HG02763 (cell line): ENCODE results near the gene SLC22A15.
"Not testable (repeated sequence)": the region's sequence is repeated elsewhere in the genome, so short reads cannot be mapped to it uniquely, and the experiment has no call there.

Experiments
- ATAC-seq: cut with Tn5 transposase; IDR thresholded peaks from one replicate; pipeline ENCODE4 v1.9.1; 2021; ENCODE audit warnings: mild to moderate bottlenecking, moderate library complexity; ENCODE audit not compliant: unreplicated experiment

Gene SLC22A15

GRCh38 chr1:115980998-115981993, 5.0 kb downstream of the SLC22A15 start:
- ATAC-seq = no peak

GRCh38 chr1:115982400-115982799, 6.1 kb downstream of the SLC22A15 start:
- no peak for ATAC-seq

- no peak for ATAC-seq
These were observed 7.3 kb downstream of the SLC22A15 start for GRCh38 chr1:115983584-115983983.

GRCh38 chr1:115987623-115988022, 11.3 kb downstream of the SLC22A15 start:
- no peak for ATAC-seq

GRCh38 chr1:115988953-115989352, 12.6 kb downstream of the SLC22A15 start:
- no peak for ATAC-seq

GRCh38 chr1:115989699-115990098, 13.4 kb downstream of the SLC22A15 start:
- no peak for ATAC-seq

- ATAC-seq = no peak
These were observed 15.6 kb downstream of the SLC22A15 start for GRCh38 chr1:115991909-115992308.

GRCh38 chr1:115997921-115998320, 21.6 kb downstream of the SLC22A15 start:
- ATAC-seq = not testable (repeated sequence)

- ATAC-seq = no peak
These were observed 25.6 kb downstream of the SLC22A15 start for GRCh38 chr1:116001739-116002487.

- ATAC-seq = no peak
These were observed 26.6 kb downstream of the SLC22A15 start for GRCh38 chr1:116002781-116003420.

- ATAC-seq = no peak
These were observed 27.5 kb downstream of the SLC22A15 start for GRCh38 chr1:116003823-116004222.

- peak; percentile 89 for ATAC-seq
These were observed 30.2 kb downstream of the SLC22A15 start for GRCh38 chr1:116006486-116006964.

GRCh38 chr1:116008656-116009390, 32.5 kb downstream of the SLC22A15 start:
- no peak for ATAC-seq

GRCh38 chr1:116012716-116013115, 36.4 kb downstream of the SLC22A15 start:
- ATAC-seq = no peak

- ATAC-seq = no peak
These were observed 39.4 kb downstream of the SLC22A15 start for GRCh38 chr1:116015679-116016078.

GRCh38 chr1:116018007-116018406, 41.7 kb downstream of the SLC22A15 start:
- ATAC-seq = no peak

- ATAC-seq = no peak
These were observed 43.4 kb downstream of the SLC22A15 start for GRCh38 chr1:116019653-116020253.

GRCh38 chr1:116020668-116021272, 44.5 kb downstream of the SLC22A15 start:
- peak; percentile 84 for ATAC-seq

- ATAC-seq = no peak
These were observed 48.3 kb downstream of the SLC22A15 start for GRCh38 chr1:116024626-116025025.

- ATAC-seq = no peak
These were observed 50.3 kb downstream of the SLC22A15 start for GRCh38 chr1:116026631-116027030.
